Measurements from ENCODE around the gene PCDH9. TPM values are rescaled to one million over a fixed set of nuclear protein-coding genes. Genes with fewer than 3 reads are reported as not detected.

Gene PCDH9
- total and polyA plus RNA-seq, 10 of the 15 experiments (the other 5 are each of a cell fraction or from before 2014, with no cell fraction given), result 0.02 to 2.3 (median 0.05) TPM; not detected in 1

DNA sequence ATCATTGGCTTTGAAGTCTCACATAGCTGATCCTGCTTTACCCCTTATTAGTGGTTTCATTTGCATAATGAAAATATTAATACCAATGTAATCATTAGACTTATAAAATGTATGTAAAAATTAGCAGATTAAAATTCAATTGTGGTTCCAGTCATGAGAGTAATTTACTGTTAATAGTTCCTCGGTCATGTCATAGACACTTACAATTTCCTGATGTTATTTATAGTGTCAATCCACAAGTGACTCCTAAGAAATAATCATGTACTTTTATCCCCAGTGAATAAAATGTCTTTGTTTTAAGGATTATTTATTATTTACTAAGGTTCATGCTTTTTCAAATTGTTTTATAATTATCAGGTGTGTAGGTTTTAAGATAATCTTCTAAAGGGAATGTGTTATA, 138.5 kb downstream of the PCDH9 start:
- H3K4me2 ChIP-seq (ENCODE audit: control insufficient read depth, insufficient read depth), result no peak overlapping the region
- no peaks in the 10 kb centered on the region for H4K20me1 ChIP-seq (ENCODE audit: control insufficient read depth, insufficient read depth)
- intact Hi-C loops (cut with micrococcal nuclease; ENCODE audit: unreplicated experiment) (no loop called here), in situ Hi-C loops (cut with MboI) (no loop called here)
- H2AFZ ChIP-seq (ENCODE audit: control insufficient read depth, low read depth, low read length), result no peak overlapping the region
- no peaks in the 10 kb centered on the region for H3K4me1 ChIP-seq (ENCODE audit: control insufficient read depth, insufficient read depth, low read length)
- no peaks in the 10 kb centered on the region for H3K27me3 ChIP-seq (replicated peaks in 1 of 2; ENCODE audit: control insufficient read depth in 2 of 2, insufficient read depth in 2 of 2, low read length in 1 of 2)
- no peak overlapping the region for H3K27ac ChIP-seq (ENCODE audit: control insufficient read depth, insufficient read depth)
- ChIA-PET SMC1A (ENCODE audit: uncharacterized antibody, unreplicated experiment) (no interaction called here), CTCF (no interaction called here), RAD21 (ENCODE audit: unreplicated experiment) (no interaction called here), POLR2A (no interaction called here)
- no peaks in the 10 kb centered on the region for H3K9me3 ChIP-seq (replicated peaks; ENCODE audit: control insufficient read depth, insufficient read depth, low read length)
- no peak overlapping the region for H3K4me3 ChIP-seq
- WGBS (ENCODE audit: insufficient coverage, insufficient replicate concordance, low lambda C conversion rate, missing lambda C conversion rate), result 4% methylated on average over 1 of the region's 1 CpG
- TF ChIP-seq MTA3 (IDR thresholded peaks at IDR 0.05; ENCODE audit: borderline replicate concordance, low read length) (no peak), MYC (IDR thresholded peaks at IDR 0.05; ENCODE audit: insufficient read depth, insufficient read length, insufficient replicate concordance, low read length, severe bottlenecking) (no peak)
- TF ChIP-seq, protein P1, sequence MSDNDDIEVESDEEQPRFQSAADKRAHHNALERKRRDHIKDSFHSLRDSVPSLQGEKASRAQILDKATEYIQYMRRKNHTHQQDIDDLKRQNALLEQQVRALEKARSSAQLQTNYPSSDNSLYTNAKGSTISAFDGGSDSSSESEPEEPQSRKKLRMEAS (IDR thresholded peaks at IDR 0.05; ENCODE audit: low read depth, low read length), result no peak
- H3K36me3 ChIP-seq (ENCODE audit: control insufficient read depth in 2 of 2, insufficient read depth in 2 of 2, low read length in 1 of 2), result no peaks in the 10 kb centered on the region
- FAIRE-seq (no peak), ATAC-seq (no peak), DNase-seq (ENCODE audit: low read depth, low spot score) (no peak)
- BruUV-seq (replicated peaks), result no TSS peak
- no peaks in the 10 kb centered on the region for H3K79me2 ChIP-seq (ENCODE audit: control insufficient read depth, insufficient read depth, low read length)
- H3K9ac ChIP-seq (ENCODE audit: control insufficient read depth, insufficient read depth, low read length), result no peak overlapping the region

DNA sequence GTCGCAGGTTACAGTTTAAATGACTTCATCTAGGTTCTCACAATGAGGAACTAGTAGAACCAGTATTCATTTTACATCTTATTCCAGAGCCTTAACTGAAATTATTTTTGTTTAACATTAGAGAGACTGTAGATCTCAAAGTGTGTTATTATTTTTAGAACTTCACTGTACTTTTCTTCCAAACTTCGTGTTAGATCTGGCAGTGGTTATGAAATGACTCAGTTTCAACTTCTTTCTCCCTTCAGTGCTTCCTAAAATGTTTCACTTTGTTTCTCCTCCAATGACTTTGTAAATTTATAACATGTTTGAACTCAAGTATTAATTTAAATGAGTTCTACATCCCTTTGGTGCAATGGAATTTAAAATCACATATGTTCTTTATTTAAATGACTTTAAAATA, 139.3 kb downstream of the PCDH9 start:
- ChIA-PET CTCF (interaction anchor here (0.7 kb wide), 1 partner anchor 699 kb away, joined by 3 read pairs; no protein-coding TSS in a partner anchor), SMC1A (ENCODE audit: uncharacterized antibody, unreplicated experiment) (no interaction called here), POLR2A (no interaction called here), RAD21 (ENCODE audit: unreplicated experiment) (no interaction called here)
- BruUV-seq (replicated peaks), result no TSS peak
- no peaks in the 10 kb centered on the region for H3K79me2 ChIP-seq (ENCODE audit: control insufficient read depth, insufficient read depth, low read length)
- TF ChIP-seq WRNIP1 (IDR thresholded peaks at IDR 0.05; ENCODE audit: borderline replicate concordance, low read depth, low read length), result no peak
- TF ChIP-seq ZNF24 (IDR thresholded peaks at IDR 0.05), result no peak
- no peak for TF ChIP-seq CBFB (IDR thresholded peaks at IDR 0.05; ENCODE audit: low read depth)
- TF ChIP-seq, protein P2, sequence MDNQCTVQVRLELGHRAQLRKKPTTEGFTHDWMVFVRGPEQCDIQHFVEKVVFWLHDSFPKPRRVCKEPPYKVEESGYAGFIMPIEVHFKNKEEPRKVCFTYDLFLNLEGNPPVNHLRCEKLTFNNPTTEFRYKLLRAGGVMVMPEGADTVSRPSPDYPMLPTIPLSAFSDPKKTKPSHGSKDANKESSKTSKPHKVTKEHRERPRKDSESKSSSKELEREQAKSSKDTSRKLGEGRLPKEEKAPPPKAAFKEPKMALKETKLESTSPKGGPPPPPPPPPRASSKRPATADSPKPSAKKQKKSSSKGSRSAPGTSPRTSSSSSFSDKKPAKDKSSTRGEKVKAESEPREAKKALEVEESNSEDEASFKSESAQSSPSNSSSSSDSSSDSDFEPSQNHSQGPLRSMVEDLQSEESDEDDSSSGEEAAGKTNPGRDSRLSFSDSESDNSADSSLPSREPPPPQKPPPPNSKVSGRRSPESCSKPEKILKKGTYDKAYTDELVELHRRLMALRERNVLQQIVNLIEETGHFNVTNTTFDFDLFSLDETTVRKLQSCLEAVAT (IDR thresholded peaks at IDR 0.05), result no peak
- TF ChIP-seq ETV6 (conservative IDR thresholded peaks at IDR 0.05 in 1 of 2, IDR thresholded peaks at IDR 0.05 in 1 of 2; ENCODE audit: borderline replicate concordance in 1 of 2, low read depth in 1 of 2), result no peak
- TF ChIP-seq CEBPB (IDR thresholded peaks at IDR 0.05; ENCODE audit: borderline replicate concordance in 1 of 2, low read depth in 2 of 2, low read length in 2 of 2), result no peak
- no peak for TF ChIP-seq BHLHE40 (IDR thresholded peaks at IDR 0.05; ENCODE audit: borderline replicate concordance in 1 of 2, low read depth in 2 of 2, low read length in 1 of 2)
- no peak for TF ChIP-seq TARDBP (IDR thresholded peaks at IDR 0.05; ENCODE audit: borderline replicate concordance)
- TF ChIP-seq, protein P1 (IDR thresholded peaks at IDR 0.05; ENCODE audit: low read depth, low read length), result no peak
- TF ChIP-seq CREB1 (IDR thresholded peaks at IDR 0.05; ENCODE audit: low read depth), result no peak
- TF ChIP-seq ZSCAN29 (IDR thresholded peaks at IDR 0.05), result no peak
- TF ChIP-seq SREBF2 (IDR thresholded peaks at IDR 0.05; ENCODE audit: low read length), result no peak
- TF ChIP-seq, protein P3, sequence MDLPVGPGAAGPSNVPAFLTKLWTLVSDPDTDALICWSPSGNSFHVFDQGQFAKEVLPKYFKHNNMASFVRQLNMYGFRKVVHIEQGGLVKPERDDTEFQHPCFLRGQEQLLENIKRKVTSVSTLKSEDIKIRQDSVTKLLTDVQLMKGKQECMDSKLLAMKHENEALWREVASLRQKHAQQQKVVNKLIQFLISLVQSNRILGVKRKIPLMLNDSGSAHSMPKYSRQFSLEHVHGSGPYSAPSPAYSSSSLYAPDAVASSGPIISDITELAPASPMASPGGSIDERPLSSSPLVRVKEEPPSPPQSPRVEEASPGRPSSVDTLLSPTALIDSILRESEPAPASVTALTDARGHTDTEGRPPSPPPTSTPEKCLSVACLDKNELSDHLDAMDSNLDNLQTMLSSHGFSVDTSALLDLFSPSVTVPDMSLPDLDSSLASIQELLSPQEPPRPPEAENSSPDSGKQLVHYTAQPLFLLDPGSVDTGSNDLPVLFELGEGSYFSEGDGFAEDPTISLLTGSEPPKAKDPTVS (IDR thresholded peaks at IDR 0.05; ENCODE audit: low read depth, low read length), result no peak
- no peak for TF ChIP-seq YBX1 (IDR thresholded peaks at IDR 0.05)
- in situ Hi-C loops (cut with MboI) (no loop called here), intact Hi-C loops (cut with micrococcal nuclease; ENCODE audit: unreplicated experiment) (no loop called here)
- DNase-seq (ENCODE audit: low read depth, low spot score) (no peak), ATAC-seq (no peak), FAIRE-seq (no peak)
- WGBS (ENCODE audit: insufficient coverage, insufficient replicate concordance, low lambda C conversion rate, missing lambda C conversion rate), result 3% methylated on average over 2 of the region's 2 CpGs
- H3K27ac ChIP-seq (ENCODE audit: control insufficient read depth, insufficient read depth), result no peak overlapping the region
- H3K36me3 ChIP-seq (ENCODE audit: control insufficient read depth in 2 of 2, insufficient read depth in 2 of 2, low read length in 1 of 2), result no peaks in the 10 kb centered on the region
- no peaks in the 10 kb centered on the region for H3K27me3 ChIP-seq (replicated peaks in 1 of 2; ENCODE audit: control insufficient read depth in 2 of 2, insufficient read depth in 2 of 2, low read length in 1 of 2)
- no peaks in the 10 kb centered on the region for H4K20me1 ChIP-seq (ENCODE audit: control insufficient read depth, insufficient read depth)
- H3K4me3 ChIP-seq, result no peak overlapping the region
- H2AFZ ChIP-seq (ENCODE audit: control insufficient read depth, low read depth, low read length), result no peak overlapping the region
- no peak overlapping the region for H3K9ac ChIP-seq (ENCODE audit: control insufficient read depth, insufficient read depth, low read length)
- no peak overlapping the region for H3K4me2 ChIP-seq (ENCODE audit: control insufficient read depth, insufficient read depth)
- H3K9me3 ChIP-seq (replicated peaks; ENCODE audit: control insufficient read depth, insufficient read depth, low read length), result no peaks in the 10 kb centered on the region
- H3K4me1 ChIP-seq (ENCODE audit: control insufficient read depth, insufficient read depth, low read length), result no peaks in the 10 kb centered on the region
